Transverse colon (tissue), 4 donors: ENCODE results near the gene FOXD3.

Experiments used
- POLR2AphosphoS5 ChIP-seq, 3 donors: sonication (generic); formaldehyde crosslinking; IDR thresholded peaks; one replicate each; pipeline ENCODE4 v1.6.1; 2016; ENCODE audit warnings: antibody characterized with exemption in 3 of 3
- TF ChIP-seq, protein P1 (sequence below), 5 experiments: fragments of 200-600 bp in 3 of 5; fragments of 450-650 bp in 2 of 5; sonication (generic) in 3 of 5; IDR thresholded peaks; 1 replicate in 2 of 5; 2 replicates in 3 of 5; pipeline ENCODE4 v1.5.1; 2016 to 2017; ENCODE audit warnings: antibody characterized with exemption in 5 of 5, inconsistent platforms in 3 of 5, mild to moderate bottlenecking in 2 of 5, moderate library complexity in 1 of 5

DNA sequence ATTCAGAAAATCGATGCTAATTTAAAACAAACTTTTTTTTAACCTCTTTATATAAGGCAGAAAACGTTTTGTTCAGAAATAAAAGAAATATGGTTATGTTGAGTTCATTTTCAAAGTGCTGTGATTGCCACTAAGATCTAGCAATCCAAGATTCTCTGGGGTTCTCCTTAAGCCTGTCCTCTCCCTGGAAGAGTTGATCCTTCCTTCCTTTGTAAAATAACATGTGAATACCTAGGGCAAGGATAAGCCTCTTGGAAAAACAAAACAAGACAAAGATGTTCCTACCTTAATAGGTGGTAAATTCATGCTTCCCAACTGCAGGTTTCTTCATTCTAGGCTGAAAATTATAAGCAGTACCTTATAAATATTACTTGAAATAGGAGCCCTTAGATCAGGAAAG lies 18.0 kb upstream of the FOXD3 start:
- TF ChIP-seq POLR2AphosphoS5 (IDR thresholded peaks at IDR 0.05) = no peak
- TF ChIP-seq, protein P1, sequence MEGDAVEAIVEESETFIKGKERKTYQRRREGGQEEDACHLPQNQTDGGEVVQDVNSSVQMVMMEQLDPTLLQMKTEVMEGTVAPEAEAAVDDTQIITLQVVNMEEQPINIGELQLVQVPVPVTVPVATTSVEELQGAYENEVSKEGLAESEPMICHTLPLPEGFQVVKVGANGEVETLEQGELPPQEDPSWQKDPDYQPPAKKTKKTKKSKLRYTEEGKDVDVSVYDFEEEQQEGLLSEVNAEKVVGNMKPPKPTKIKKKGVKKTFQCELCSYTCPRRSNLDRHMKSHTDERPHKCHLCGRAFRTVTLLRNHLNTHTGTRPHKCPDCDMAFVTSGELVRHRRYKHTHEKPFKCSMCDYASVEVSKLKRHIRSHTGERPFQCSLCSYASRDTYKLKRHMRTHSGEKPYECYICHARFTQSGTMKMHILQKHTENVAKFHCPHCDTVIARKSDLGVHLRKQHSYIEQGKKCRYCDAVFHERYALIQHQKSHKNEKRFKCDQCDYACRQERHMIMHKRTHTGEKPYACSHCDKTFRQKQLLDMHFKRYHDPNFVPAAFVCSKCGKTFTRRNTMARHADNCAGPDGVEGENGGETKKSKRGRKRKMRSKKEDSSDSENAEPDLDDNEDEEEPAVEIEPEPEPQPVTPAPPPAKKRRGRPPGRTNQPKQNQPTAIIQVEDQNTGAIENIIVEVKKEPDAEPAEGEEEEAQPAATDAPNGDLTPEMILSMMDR (IDR thresholded peaks at IDR 0.05) = no peak
